ENCODE results near the gene CAPNS1.
A peak's percentile ranks its signal among the peaks of the same experiment; 100 is the strongest.

CAPNS1 gene

DNA sequence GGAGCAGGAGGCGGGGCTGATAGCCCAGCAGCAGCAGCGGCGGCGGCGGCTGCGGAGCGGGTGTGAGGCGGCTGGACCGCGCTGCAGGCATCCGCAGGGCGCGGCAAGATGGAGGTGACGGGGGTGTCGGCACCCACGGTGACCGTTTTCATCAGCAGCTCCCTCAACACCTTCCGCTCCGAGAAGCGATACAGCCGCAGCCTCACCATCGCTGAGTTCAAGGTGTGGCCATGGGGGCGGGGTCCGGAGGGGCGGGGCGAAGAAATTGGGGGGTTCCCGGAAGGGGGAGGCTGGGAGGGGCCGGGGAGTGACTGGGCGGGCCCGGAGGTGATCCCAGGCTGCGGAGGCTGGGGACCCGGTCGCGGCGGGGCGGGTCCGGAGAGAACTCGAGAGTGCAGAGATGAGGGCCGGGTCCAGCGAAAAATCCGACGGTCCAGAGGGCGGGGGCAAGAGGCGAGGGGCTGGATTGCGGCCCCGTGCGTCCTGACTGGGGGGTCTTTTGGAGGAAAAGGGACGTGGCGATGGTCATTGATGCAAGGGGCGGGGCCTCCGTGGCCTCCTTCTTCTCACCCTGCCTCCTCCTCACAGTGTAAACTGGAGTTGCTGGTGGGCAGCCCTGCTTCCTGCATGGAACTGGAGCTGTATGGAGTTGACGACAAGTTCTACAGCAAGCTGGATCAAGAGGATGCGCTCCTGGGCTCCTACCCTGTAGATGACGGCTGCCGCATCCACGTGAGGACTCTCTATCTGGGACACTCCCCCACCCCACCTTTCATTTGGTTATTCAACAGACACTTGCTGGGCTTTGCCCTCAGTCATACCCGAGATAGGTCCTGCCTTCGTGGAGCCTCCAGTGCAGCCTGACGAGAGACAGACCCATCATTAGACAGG lies 24.2 kb upstream of the CAPNS1 start, which contains the start of gene TBCB:
TSS of gene TBCB (plus strand) at position 16 of the 891 bp plus-strand sequence. CDS start at position 109, 93 bp downstream.
- no peak for DNase-seq (ENCODE audit: extremely low read depth, insufficient read length)
- TF ChIP-seq, protein P1, sequence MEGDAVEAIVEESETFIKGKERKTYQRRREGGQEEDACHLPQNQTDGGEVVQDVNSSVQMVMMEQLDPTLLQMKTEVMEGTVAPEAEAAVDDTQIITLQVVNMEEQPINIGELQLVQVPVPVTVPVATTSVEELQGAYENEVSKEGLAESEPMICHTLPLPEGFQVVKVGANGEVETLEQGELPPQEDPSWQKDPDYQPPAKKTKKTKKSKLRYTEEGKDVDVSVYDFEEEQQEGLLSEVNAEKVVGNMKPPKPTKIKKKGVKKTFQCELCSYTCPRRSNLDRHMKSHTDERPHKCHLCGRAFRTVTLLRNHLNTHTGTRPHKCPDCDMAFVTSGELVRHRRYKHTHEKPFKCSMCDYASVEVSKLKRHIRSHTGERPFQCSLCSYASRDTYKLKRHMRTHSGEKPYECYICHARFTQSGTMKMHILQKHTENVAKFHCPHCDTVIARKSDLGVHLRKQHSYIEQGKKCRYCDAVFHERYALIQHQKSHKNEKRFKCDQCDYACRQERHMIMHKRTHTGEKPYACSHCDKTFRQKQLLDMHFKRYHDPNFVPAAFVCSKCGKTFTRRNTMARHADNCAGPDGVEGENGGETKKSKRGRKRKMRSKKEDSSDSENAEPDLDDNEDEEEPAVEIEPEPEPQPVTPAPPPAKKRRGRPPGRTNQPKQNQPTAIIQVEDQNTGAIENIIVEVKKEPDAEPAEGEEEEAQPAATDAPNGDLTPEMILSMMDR (IDR thresholded peaks at IDR 0.05; ENCODE audit: insufficient read depth, low read length, poor library complexity, severe bottlenecking): no peak
- Histone ChIP-seq H3K4me3 (replicated peaks; ENCODE audit: low read depth, low read length) (peak within 1 kb of the TSS; percentile 98), H3K36me3 (ENCODE audit: control insufficient read depth, insufficient read depth, low read length) (peaks cover 16% of the 10 kb centered on the region), H3K27me3 (replicated peaks; ENCODE audit: control insufficient read depth, insufficient read depth, low read length) (no peaks in the 10 kb centered on the region)

- TF ChIP-seq, protein P1 (IDR thresholded peaks at IDR 0.05; ENCODE audit: insufficient read depth, low read length, poor library complexity, severe bottlenecking): no peak
- no peaks in the 10 kb centered on the region for H3K27me3 ChIP-seq (replicated peaks; ENCODE audit: control insufficient read depth, insufficient read depth, low read length)
- peaks cover 17% of the 10 kb centered on the region for H3K36me3 ChIP-seq (ENCODE audit: control insufficient read depth, insufficient read depth, low read length)
- no peak for DNase-seq (ENCODE audit: extremely low read depth, insufficient read length)
- peak overlapping the region; percentile 98 for H3K4me3 ChIP-seq (replicated peaks; ENCODE audit: low read depth, low read length)
These were observed 23.6 kb upstream of the CAPNS1 start for GRCh38 chr19:36116344-36116637.

GRCh38 chr19:36120092-36120983 lies 19.5 kb upstream of the CAPNS1 start:
- Histone ChIP-seq H3K4me3 (replicated peaks; ENCODE audit: low read depth, low read length) (no peak overlapping the region), H3K36me3 (ENCODE audit: control insufficient read depth, insufficient read depth, low read length) (peaks cover 15% of the 10 kb centered on the region), H3K27me3 (replicated peaks; ENCODE audit: control insufficient read depth, insufficient read depth, low read length) (no peaks in the 10 kb centered on the region)
- TF ChIP-seq, protein P1 (IDR thresholded peaks at IDR 0.05; ENCODE audit: insufficient read depth, low read length, poor library complexity, severe bottlenecking): no peak
- no peak for DNase-seq (ENCODE audit: extremely low read depth, insufficient read length)

GRCh38 chr19:36120984-36121358 lies 18.9 kb upstream of the CAPNS1 start:
- DNase-seq (ENCODE audit: extremely low read depth, insufficient read length): no peak
- Histone ChIP-seq H3K36me3 (ENCODE audit: control insufficient read depth, insufficient read depth, low read length) (peaks cover 17% of the 10 kb centered on the region), H3K27me3 (replicated peaks; ENCODE audit: control insufficient read depth, insufficient read depth, low read length) (no peaks in the 10 kb centered on the region), H3K4me3 (replicated peaks; ENCODE audit: low read depth, low read length) (no peak overlapping the region)
- TF ChIP-seq, protein P1 (IDR thresholded peaks at IDR 0.05; ENCODE audit: insufficient read depth, low read length, poor library complexity, severe bottlenecking): no peak

GRCh38 chr19:36121486-36122124 lies 18.3 kb upstream of the CAPNS1 start:
- TF ChIP-seq, protein P1 (IDR thresholded peaks at IDR 0.05; ENCODE audit: insufficient read depth, low read length, poor library complexity, severe bottlenecking): no peak
- peaks cover 17% of the 10 kb centered on the region for H3K36me3 ChIP-seq (ENCODE audit: control insufficient read depth, insufficient read depth, low read length)
- no peak overlapping the region for H3K4me3 ChIP-seq (replicated peaks; ENCODE audit: low read depth, low read length)
- H3K27me3 ChIP-seq (replicated peaks; ENCODE audit: control insufficient read depth, insufficient read depth, low read length): no peaks in the 10 kb centered on the region
- no peak for DNase-seq (ENCODE audit: extremely low read depth, insufficient read length)
